ENCODE results near the gene MED22. TPM values are rescaled to one million over a fixed set of nuclear protein-coding genes. Genes with fewer than 3 reads are reported as not detected.
A peak's percentile ranks its signal among the peaks of the same experiment; 100 is the strongest.
"Not testable (repeated sequence)": the region's sequence is repeated elsewhere in the genome, so short reads cannot be mapped to it uniquely, and the experiment has no call there.

MED22 gene
- polyA plus RNA-seq, 3 donors, result 31.8 to 33.4 (median 32.6) TPM

GRCh38 chr9:133379153-133380086 lies 31.5 kb upstream of the MED22 start:
- DNase-seq, result no peak

- DNase-seq, result no peak
Observed at GRCh38 chr9:133378408-133378962, 30.6 kb upstream of the MED22 start.

DNA sequence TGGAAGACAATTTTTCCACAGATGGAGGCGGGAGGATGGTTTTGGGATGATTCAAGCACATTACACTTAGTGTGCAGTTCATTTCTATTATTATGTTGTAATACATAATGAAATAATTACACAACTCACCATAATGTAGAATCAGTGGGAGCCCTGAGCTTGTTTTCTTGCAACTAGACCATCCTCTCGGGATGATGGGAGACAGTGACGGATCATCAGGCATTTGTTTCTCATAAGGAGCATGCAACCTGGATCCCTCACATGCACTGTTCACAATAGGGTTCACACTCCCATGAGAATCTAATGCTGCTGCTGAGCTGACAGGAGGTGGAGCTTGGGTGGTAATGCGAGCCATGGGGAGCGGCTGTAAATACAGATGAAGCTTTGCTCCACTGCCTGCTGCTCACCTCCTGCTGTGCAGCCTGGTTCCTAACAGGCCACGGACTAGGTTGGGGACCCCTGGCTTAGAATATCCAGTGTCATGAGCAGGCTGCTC lies 29.8 kb upstream of the MED22 start:
- no peak for DNase-seq

- not testable (repeated sequence) for DNase-seq
Observed at GRCh38 chr9:133377280-133377679, 29.3 kb upstream of the MED22 start.

- DNase-seq, result peak; percentile 96
Observed at GRCh38 chr9:133375724-133376654, 28.1 kb upstream of the MED22 start, which contains the start of the genes STKLD1 and SURF4. Gene STKLD1, plus strand, starts transcription at chr9:133376366. Its CDS starts 108 bp downstream, at chr9:133376474. Gene SURF4, minus strand, starts transcription at chr9:133376060. Its CDS starts 91 bp downstream, at chr9:133375969.

- no peak for DNase-seq
Observed at GRCh38 chr9:133375116-133375723, 27.3 kb upstream of the MED22 start.

- no peak for DNase-seq
Observed at GRCh38 chr9:133374612-133375115, 26.7 kb upstream of the MED22 start.

- no peak for DNase-seq
Observed at GRCh38 chr9:133372144-133372543, 24.2 kb upstream of the MED22 start.

DNA sequence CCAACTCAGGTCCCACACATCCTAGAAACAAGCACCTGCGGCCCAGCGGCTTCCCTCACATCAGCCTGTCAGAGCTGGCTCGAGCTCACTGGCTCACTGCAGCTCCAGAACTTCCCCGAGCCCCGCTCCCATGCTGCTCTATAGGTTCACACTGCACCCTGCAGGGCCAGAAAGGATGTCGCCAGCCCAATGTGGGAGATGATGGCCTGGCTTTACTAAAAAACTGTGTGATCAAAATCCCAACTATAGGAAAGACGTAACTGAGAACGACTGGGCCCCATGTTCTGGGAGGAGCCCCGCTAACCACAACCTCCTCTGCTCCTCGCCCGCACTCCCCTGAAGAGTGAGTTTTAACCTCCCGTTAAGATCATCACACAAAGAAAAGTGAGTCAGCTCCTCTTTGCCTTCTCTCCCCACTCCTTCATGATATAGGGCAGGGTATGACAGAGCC lies 23.4 kb upstream of the MED22 start:
- DNase-seq, result no peak

DNA sequence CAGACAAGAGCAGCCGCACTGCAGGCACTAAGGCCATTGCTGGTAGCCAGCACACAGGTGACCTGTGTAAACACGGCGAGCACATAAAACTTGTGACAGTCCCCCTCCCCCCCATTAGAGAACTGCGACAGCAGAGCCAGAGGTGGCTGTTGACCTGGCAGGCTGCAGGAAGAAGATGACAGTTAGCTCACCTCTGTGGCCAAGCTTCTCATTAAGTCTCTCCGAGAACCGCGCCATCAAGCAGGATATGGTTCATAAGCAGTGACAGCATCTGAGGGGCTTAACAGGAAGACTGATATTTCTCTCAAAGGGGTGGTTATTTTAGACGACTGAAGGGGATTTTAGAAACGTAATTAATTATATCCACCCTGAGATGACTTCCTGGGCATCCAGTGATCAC lies 22.8 kb upstream of the MED22 start:
- no peak for DNase-seq

- no peak for DNase-seq
Observed at GRCh38 chr9:133369933-133370332, 22.0 kb upstream of the MED22 start.

- DNase-seq, result no peak
Observed at GRCh38 chr9:133369422-133369821, 21.5 kb upstream of the MED22 start.

DNA sequence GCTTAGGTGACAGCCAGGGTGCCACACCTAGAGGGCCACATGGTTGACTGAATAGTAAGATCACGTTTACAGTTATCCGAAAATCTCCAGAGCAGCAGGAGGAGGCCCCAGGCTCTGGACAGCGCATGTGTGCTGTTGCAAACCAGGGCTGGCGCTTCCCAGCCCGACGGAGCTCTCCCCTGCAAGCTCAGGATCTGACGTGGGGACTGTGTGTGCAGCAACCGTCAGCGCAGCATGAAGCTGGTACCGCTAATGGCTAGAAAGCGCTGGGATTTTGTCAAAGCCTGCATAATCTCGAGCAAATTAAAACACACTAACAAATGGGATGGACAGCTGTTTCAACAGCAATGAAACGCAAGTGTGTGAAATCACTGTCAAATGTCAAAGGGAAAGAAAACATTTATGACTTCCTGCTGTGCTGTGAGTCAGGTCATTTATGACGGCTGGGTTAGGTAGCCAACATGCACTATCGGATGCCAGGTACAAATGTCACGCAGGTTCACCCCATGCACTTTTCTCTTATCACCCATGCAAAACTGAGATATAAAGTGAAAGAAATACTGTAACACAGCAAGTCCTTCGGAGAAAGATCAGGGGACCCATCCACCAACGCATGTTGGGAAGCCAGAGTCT lies 20.4 kb upstream of the MED22 start:
- no peak for DNase-seq

DNA sequence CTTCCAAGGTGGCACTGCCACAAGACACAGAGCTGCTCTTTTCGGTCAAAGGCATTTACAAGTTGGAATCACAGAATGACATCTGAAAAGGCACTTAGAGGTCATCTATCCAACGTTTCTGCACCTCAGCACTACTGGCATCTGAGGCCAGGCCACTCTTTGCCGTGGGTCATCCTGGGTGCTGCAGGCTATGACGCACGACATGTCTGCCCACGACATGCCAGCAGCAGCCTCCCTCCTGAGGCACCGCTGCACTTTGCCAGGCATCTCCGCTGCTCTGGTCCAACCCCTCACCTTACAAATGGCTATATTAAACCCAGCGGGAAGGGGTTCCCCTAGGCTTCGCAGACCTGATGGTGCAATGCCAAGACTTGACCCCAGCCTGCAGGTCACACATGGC lies 19.8 kb upstream of the MED22 start:
- no peak for DNase-seq

GRCh38 chr9:133367221-133367620 lies 19.3 kb upstream of the MED22 start:
- no peak for DNase-seq

- no peak for DNase-seq
Observed at GRCh38 chr9:133366435-133366834, 18.5 kb upstream of the MED22 start.

DNA sequence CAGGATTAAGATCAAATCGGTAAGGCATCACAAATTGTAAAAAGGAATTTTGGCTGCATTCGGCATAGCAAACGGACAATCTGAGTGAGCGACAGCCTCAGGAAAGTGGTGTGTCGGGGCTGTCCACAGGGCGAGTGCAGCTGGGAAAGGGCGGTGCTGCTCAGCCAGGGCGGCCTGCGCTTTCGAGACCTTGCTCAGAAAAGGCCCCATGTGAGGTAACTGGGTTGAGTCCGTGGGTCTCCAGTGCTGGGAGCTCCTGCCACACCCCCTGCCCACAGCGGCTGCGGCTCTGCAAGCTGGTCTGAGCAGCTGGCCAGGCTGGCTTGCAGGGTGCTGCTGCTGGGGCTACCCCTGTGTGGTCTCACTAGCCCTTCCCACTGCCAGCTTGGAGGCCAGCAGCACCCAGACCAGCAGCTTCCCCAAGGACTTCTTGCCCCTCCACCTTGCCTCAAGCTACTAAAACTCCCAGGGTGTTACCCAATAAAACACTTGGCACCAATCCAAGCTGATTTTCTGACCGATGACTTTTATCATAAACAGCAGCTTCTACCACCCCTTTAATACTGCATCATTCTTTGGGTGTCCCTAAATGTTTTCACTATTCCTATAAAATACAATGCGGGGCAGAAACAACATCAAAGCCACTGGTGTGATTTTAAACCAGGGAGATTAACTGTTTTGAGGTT lies 14.6 kb upstream of the MED22 start:
- DNase-seq, result no peak

- no peak for DNase-seq
Observed at GRCh38 chr9:133361507-133362092, 13.7 kb upstream of the MED22 start.

Data from renal pelvis (tissue), 4 donors.